SW480 (cell line): Measurements from ENCODE around the gene ZNF462.
A peak's percentile ranks its signal among the peaks of the same experiment; 100 is the strongest.
"Not testable (repeated sequence)": the region's sequence is repeated elsewhere in the genome, so short reads cannot be mapped to it uniquely, and the experiment has no call there.

Source experiments
- DNase-seq: peaks from one replicate; pipeline ENCODE4 v3.0.0-alpha.2; 2016; ENCODE audit warnings: low spot score

Gene ZNF462, protein sequence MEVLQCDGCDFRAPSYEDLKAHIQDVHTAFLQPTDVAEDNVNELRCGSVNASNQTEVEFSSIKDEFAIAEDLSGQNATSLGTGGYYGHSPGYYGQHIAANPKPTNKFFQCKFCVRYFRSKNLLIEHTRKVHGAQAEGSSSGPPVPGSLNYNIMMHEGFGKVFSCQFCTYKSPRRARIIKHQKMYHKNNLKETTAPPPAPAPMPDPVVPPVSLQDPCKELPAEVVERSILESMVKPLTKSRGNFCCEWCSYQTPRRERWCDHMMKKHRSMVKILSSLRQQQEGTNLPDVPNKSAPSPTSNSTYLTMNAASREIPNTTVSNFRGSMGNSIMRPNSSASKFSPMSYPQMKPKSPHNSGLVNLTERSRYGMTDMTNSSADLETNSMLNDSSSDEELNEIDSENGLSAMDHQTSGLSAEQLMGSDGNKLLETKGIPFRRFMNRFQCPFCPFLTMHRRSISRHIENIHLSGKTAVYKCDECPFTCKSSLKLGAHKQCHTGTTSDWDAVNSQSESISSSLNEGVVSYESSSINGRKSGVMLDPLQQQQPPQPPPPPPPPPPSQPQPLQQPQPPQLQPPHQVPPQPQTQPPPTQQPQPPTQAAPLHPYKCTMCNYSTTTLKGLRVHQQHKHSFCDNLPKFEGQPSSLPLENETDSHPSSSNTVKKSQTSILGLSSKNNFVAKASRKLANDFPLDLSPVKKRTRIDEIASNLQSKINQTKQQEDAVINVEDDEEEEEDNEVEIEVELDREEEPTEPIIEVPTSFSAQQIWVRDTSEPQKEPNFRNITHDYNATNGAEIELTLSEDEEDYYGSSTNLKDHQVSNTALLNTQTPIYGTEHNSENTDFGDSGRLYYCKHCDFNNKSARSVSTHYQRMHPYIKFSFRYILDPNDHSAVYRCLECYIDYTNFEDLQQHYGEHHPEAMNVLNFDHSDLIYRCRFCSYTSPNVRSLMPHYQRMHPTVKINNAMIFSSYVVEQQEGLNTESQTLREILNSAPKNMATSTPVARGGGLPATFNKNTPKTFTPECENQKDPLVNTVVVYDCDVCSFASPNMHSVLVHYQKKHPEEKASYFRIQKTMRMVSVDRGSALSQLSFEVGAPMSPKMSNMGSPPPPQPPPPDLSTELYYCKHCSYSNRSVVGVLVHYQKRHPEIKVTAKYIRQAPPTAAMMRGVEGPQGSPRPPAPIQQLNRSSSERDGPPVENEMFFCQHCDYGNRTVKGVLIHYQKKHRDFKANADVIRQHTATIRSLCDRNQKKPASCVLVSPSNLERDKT (N-terminal part only)

DNA sequence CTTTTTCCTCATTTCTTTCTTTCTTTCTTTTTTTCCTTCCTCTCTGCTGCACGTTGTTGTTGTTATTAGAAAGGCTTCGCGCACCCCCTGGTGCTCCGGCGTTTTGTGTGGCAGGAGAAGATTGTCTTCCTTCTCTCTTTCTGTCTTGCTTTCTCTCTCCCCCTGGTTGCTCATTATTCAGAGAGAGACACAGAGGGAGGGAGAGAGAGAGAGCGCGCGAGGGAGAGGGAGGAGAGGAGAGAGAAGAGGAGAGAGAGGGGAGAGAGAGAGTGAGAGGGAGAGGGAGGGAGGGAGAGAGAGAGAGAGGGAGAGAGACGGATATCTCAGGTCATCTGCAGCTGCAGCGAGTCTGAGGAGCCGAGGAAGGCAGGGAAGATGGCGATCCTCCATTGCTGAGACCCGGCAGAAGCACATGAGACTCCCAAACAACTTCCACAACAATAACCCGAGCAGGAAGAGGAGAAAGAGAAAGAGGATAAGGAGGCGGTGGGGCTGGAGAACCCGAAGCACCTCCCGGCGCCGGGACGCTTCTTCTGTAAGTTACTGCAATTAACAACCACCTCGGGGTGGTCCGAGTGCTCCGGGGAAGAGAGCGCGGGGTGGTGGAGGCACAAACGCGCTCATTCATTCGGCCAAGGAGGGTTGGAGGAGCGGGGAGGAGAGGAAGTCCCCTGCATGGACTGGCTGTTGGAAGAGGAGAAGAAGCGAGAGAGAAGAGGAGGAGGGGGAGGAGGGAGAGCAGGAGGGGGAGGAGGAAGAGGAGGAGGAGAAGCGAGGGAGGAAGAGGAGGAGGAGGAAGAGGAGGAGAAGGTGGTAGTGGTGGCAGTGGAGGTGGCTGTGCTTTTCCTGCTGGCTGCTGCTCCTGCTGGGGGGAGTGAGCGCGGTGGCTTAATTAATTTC lies at the start of gene ZNF462:
Gene ZNF462 (plus strand): TSS at position 346 of the 900 bp plus-strand sequence. CDS start 60,218 bp downstream, outside the sequence.
- peak; percentile 31 for DNase-seq

GRCh38 chr9:106816524-106816923 lies 46.4 kb upstream of the ZNF462 start:
- no peak for DNase-seq

DNA sequence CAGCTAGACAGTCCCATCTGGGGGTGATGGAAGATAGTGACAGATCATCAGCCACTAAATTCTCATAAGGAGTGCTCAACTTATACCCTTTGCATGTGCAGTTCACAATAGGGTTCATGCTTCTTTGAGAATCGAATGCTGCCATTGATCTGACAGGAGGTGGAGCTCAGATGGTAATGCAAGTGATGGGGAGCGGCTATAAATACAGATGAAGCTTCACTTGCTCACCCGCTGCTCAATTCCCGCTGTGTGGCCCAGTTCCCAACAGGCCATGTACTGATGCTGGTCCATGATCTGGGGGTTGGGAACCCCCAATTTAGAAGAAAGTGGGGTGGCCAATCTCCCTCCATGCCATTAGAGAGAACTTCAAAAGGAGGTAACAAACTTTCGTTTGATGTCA lies 44.9 kb upstream of the ZNF462 start:
- no peak for DNase-seq

DNA sequence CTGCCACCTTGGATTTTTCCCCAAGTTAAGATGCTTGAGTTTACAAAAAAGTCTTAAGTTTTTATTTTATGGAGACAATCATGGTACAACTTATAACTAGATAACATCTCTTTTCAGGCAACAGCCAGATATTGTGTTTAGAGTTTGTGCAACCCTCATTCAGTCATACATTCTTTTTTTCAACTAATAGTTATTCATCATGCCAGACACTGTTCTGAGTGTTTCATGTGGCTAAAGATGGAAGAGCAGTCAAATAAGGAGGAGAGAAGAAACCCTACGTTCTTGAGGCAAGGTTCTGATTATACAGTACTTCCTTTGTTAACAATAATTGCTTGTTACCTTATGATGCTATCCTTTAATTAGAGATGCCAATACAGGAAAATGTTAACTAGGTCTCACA lies 42.1 kb upstream of the ZNF462 start:
- DNase-seq, result no peak

DNA sequence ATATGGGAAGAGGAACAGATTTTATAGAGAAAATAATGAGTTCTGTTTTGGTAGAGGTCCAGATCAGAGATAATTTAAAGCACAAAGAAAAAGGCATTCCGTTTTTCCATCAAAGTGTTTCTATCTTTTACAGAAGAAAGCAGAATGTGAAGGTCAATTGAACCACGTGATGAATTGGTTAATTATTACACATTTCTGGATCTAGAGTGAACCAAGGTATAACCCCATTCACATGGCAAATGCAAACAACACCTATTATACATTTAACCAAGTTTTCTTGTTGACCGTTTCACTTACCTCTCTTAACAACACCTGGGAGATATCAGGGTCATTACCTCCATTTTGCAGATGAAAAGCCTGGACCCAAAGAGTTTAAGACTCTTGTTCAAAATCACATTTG lies 34.9 kb upstream of the ZNF462 start:
- no peak for DNase-seq

- DNase-seq, result no peak
Observed at GRCh38 chr9:106828965-106829364, 34.0 kb upstream of the ZNF462 start.

DNA sequence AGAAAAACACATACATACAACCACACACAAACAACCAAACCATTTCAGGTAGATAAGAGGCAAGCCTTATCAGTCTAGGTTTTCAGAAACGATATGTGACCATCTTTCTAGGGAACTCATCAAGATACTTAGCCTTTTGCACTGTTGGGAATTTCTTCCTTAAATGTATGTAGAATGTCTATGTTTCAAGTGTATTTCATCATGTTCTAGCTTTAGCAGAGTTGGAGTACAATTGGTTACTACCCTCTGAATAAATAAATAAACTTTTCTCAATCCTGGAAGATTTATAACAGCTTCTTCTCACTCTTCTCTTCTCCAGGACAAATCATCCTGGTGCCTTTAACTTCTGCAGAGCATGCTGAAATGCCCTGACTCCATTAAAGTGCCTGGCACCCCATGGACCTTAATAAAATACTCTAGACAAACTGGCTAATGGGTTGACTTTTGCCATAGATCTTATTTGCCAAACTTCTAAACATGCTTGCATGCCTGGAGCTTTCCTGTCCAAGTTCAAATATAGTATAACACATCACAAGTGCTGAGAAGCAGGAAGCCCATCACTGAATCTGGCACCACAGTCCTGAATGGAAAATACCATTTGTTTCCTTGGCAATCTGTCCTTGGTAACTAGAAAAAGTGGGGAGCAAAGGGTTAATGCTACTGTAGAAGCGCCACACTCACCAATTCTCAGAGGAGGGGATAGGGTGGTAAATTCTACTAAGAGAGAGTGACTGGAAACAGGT lies 33.1 kb upstream of the ZNF462 start:
- DNase-seq, result no peak

GRCh38 chr9:106830527-106831150 lies 32.3 kb upstream of the ZNF462 start:
- DNase-seq, result no peak

GRCh38 chr9:106834888-106835287 lies 28.1 kb upstream of the ZNF462 start:
- DNase-seq, result no peak

DNA sequence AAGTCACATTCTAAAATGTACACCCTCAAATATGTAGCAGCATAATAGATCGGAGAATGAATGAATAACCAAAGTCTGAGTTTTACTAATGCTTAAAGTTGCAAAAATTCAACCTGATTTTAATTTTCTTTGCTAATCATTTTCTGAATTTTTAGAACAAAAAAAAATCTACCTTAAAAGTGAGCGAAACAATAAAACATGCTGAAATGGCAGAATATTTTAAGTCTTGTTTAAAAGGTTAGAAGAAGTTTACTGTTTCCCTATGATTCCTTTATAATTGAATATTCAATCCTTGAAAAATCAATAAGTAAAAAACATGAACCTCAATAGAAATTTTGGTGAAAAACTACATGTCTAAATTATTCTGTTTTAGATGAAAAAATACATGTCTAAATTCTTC lies 27.1 kb upstream of the ZNF462 start:
- DNase-seq, result no peak

GRCh38 chr9:106843371-106843770 lies 19.6 kb upstream of the ZNF462 start:
- no peak for DNase-seq

DNA sequence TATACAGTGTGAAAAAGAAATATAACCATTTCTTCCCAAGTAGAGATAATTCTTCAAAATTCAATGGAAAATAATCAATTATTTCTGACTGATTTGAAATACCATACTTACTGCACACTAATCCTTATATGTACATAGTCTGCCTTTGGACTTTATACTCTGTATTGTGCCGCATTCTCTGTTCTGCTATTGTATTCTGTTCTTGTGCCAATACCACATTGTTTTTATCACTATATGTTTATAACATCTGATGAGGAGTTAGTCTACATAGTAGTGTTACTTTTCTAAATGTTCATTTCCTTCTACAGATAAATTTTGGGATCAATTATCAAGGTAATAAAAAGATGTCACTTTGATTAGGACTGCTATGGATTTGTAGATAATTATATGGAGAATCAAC lies 16.7 kb upstream of the ZNF462 start:
- DNase-seq, result no peak

GRCh38 chr9:106846857-106847256 lies 16.1 kb upstream of the ZNF462 start:
- no peak for DNase-seq

- not testable (repeated sequence) for DNase-seq
Observed at GRCh38 chr9:106851640-106852039, 11.3 kb upstream of the ZNF462 start.

GRCh38 chr9:106857811-106858470 lies 5.0 kb upstream of the ZNF462 start:
- DNase-seq, result no peak

- peak; percentile 32 for DNase-seq
Observed at GRCh38 chr9:106859957-106860720, 2.8 kb upstream of the ZNF462 start.

DNA sequence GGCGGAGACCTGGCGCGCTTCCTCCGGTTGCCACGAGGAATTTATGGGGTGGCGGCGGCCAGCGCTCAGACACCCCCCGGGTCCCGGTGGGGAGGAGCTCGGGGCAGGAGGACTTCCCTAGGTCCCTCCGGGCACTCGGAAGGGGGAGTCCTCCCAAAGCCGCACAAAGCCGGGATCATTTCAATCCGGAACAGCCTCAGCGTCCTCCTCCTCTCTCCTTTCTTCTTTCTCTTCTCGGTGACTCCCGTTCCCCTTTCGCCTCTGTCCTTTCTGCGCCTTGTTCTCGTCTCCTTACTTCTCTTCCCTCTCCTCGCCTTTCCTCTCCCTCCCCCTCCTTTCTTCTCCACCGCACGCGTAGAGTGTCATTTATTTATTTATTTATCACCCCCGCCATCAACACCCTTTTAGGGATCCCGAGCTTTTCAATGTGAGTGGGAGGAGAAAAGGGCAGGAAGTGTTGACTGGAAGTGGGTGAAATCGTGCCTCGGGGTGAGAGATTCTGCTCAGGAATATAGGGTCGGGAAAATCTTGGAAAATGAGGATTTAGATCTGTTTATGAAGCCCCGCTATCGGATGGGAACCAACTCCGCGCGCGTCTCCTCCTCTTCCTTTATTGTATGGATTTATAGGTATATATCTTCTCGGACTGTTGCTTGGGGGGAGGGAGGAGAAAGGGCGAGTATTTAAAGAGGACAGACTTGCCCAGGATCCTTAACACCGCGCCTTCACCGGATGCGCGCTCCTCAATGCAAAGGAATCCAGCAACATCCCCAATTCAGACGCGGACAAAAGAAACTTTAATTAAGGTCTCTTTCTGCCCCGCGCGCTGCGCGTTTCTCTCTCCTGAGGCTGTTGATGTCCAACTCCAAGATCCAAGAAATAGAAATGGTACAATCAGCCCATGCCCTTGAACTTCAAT lies 2.0 kb upstream of the ZNF462 start:
- peak; percentile 36 for DNase-seq
